ENCODE measurements around the gene TMTC3. TPM values are rescaled to one million over a fixed set of nuclear protein-coding genes. Genes with fewer than 3 reads are reported as not detected.

TMTC3 gene
- total and polyA plus RNA-seq, 2 of the 8 experiments (the other 6 are each of a cell fraction or from before 2014, with no cell fraction given) = 7.0 to 45.1 TPM

GRCh38 chr12:88141774-88142609, at the start of gene TMTC3, which contains the start of gene CEP290 (continued):
- TF ChIP-seq CHD7 (IDR thresholded peaks at IDR 0.05; ENCODE audit: insufficient replicate concordance, low read length) (no peak), RBBP5 (IDR thresholded peaks at IDR 0.05; ENCODE audit: borderline replicate concordance, low read depth, low read length) (peak; percentile 36; the same call in 1 of the 2 replicates), CHD1 (IDR thresholded peaks at IDR 0.05; ENCODE audit: low read depth, low read length) (no peak), ASH2L (IDR thresholded peaks at IDR 0.05; ENCODE audit: low read length) (peak; percentile 80), RAD21 (IDR thresholded peaks at IDR 0.05 in 1 of 2, conservative IDR thresholded peaks at IDR 0.05 in 1 of 2; ENCODE audit: low read depth in 2 of 2, low read length in 2 of 2) (peak in 1 of 2 experiments; percentile 10; a peak in 1 of 4 replicates), POLR2A (IDR thresholded peaks at IDR 0.05; ENCODE audit: control extremely low read depth in 1 of 2, low read depth in 2 of 2, low read length in 2 of 2) (peak; percentile 41 to 63), USF2 (IDR thresholded peaks at IDR 0.05; ENCODE audit: low read length) (no peak), SP2 (IDR thresholded peaks at IDR 0.05; ENCODE audit: low read length) (no peak), TAF1 (IDR thresholded peaks at IDR 0.05; ENCODE audit: low read depth, low read length) (peak; percentile 65)

Measured in H1 (cell line).